Measurements from ENCODE around the gene CDH22. TPM values are rescaled to one million over a fixed set of nuclear protein-coding genes. Genes with fewer than 3 reads are reported as not detected.

Gene CDH22
- total and polyA plus RNA-seq, 9 of the 15 experiments (the other 6 are each of a cell fraction or from before 2014, with no cell fraction given), result 0.07 to 0.08 TPM; not detected in 7

DNA sequence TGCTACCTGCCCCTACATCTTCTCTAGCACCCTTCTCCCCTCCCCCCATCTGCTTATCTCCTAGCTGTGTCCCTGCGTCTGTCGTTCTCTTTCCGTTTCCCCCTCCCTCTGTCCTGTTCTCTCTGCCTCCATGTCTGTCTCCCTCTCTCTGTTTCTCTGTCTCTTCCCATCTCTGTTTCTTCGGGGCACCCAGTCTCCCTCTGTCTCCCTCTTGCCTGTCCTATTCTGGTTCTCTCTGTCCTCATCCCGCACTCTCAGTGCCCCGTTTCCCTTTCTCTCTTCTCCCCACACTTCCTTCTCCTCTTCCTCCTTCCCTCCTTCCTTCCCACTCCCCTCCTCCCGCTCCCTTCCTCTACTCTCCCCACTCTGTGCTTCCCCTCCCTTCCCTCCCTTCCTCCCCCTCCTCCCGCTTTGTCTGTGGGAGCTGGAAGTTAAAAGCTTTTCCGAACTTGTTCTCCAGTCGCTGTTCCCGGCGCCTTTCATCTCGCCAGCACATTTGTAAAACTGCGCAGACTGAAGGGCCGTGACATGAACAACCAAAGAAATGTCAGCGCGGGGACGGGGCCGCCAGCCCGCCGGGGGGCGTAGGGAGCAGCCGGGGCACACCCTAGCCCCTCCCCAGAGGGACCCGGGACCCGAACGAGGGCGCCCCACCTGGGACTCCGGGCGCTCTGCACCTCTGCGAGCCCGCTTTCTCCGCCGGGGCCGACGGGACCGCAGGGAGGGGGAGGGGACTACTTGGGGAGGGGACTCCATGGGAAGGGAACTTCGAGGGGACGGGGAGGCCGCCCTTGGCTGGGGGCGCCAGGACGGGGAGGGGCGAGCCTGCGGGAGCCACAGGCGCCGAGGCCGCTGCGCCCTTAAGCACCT, 4.0 kb upstream of the CDH22 start (continued):
- TF ChIP-seq MED1 (CRISPR knock-in tag; IDR thresholded peaks at IDR 0.05; ENCODE audit: borderline replicate concordance) (no peak), HIVEP1 (CRISPR knock-in tag; IDR thresholded peaks at IDR 0.05) (no peak), CEBPB (tag; IDR thresholded peaks at IDR 0.05) (no peak), ZNF696 (CRISPR knock-in tag; conservative IDR thresholded peaks at IDR 0.05) (no peak), NFXL1 (CRISPR knock-in tag; IDR thresholded peaks at IDR 0.05) (no peak), OTX1 (CRISPR knock-in tag; IDR thresholded peaks at IDR 0.05) (no peak), ZBTB17 (CRISPR knock-in tag; IDR thresholded peaks at IDR 0.05) (no peak), ZNF668 (CRISPR knock-in tag; IDR thresholded peaks at IDR 0.05) (no peak), ZNF444 (CRISPR knock-in tag; IDR thresholded peaks at IDR 0.05) (no peak), HOXB6 (CRISPR knock-in tag; IDR thresholded peaks at IDR 0.05; ENCODE audit: borderline replicate concordance) (no peak), NUFIP1 (IDR thresholded peaks at IDR 0.05; ENCODE audit: partially characterized antibody) (no peak), BRF1 (IDR thresholded peaks at IDR 0.05; ENCODE audit: borderline replicate concordance, extremely low read depth, insufficient read length) (no peak), MEF2D (tag; conservative IDR thresholded peaks at IDR 0.05; ENCODE audit: low read depth) (no peak), NR2C1 (IDR thresholded peaks at IDR 0.05) (no peak), NR2C1 (tag; IDR thresholded peaks at IDR 0.05) (no peak), ZNF764 (CRISPR knock-in tag; IDR thresholded peaks at IDR 0.05; ENCODE audit: low read depth) (peak; percentile 86)
- TF ChIP-seq, protein P1, sequence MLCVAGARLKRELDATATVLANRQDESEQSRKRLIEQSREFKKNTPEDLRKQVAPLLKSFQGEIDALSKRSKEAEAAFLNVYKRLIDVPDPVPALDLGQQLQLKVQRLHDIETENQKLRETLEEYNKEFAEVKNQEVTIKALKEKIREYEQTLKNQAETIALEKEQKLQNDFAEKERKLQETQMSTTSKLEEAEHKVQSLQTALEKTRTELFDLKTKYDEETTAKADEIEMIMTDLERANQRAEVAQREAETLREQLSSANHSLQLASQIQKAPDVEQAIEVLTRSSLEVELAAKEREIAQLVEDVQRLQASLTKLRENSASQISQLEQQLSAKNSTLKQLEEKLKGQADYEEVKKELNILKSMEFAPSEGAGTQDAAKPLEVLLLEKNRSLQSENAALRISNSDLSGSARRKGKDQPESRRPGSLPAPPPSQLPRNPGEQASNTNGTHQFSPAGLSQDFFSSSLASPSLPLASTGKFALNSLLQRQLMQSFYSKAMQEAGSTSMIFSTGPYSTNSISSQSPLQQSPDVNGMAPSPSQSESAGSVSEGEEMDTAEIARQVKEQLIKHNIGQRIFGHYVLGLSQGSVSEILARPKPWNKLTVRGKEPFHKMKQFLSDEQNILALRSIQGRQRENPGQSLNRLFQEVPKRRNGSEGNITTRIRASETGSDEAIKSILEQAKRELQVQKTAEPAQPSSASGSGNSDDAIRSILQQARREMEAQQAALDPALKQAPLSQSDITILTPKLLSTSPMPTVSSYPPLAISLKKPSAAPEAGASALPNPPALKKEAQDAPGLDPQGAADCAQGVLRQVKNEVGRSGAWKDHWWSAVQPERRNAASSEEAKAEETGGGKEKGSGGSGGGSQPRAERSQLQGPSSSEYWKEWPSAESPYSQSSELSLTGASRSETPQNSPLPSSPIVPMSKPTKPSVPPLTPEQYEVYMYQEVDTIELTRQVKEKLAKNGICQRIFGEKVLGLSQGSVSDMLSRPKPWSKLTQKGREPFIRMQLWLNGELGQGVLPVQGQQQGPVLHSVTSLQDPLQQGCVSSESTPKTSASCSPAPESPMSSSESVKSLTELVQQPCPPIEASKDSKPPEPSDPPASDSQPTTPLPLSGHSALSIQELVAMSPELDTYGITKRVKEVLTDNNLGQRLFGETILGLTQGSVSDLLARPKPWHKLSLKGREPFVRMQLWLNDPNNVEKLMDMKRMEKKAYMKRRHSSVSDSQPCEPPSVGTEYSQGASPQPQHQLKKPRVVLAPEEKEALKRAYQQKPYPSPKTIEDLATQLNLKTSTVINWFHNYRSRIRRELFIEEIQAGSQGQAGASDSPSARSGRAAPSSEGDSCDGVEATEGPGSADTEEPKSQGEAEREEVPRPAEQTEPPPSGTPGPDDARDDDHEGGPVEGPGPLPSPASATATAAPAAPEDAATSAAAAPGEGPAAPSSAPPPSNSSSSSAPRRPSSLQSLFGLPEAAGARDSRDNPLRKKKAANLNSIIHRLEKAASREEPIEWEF (CRISPR knock-in tag; IDR thresholded peaks at IDR 0.05), result no peak
- TF ChIP-seq, protein P2, sequence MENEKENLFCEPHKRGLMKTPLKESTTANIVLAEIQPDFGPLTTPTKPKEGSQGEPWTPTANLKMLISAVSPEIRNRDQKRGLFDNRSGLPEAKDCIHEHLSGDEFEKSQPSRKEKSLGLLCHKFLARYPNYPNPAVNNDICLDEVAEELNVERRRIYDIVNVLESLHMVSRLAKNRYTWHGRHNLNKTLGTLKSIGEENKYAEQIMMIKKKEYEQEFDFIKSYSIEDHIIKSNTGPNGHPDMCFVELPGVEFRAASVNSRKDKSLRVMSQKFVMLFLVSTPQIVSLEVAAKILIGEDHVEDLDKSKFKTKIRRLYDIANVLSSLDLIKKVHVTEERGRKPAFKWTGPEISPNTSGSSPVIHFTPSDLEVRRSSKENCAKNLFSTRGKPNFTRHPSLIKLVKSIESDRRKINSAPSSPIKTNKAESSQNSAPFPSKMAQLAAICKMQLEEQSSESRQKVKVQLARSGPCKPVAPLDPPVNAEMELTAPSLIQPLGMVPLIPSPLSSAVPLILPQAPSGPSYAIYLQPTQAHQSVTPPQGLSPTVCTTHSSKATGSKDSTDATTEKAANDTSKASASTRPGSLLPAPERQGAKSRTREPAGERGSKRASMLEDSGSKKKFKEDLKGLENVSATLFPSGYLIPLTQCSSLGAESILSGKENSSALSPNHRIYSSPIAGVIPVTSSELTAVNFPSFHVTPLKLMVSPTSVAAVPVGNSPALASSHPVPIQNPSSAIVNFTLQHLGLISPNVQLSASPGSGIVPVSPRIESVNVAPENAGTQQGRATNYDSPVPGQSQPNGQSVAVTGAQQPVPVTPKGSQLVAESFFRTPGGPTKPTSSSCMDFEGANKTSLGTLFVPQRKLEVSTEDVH (IDR thresholded peaks at IDR 0.05; ENCODE audit: low read depth, partially characterized antibody), result no peak
